GM18909 (cell line): ENCODE data around the gene PCDHGC4.
A peak's percentile ranks its signal among the peaks of the same experiment; 100 is the strongest.

ENCODE experiments used
- ATAC-seq: cut with Tn5 transposase; IDR thresholded peaks from one replicate; pipeline ENCODE4 v1.9.1; 2021; ENCODE audit warnings: mild to moderate bottlenecking; ENCODE audit not compliant: unreplicated experiment, poor library complexity

The PCDHGC4 gene

DNA sequence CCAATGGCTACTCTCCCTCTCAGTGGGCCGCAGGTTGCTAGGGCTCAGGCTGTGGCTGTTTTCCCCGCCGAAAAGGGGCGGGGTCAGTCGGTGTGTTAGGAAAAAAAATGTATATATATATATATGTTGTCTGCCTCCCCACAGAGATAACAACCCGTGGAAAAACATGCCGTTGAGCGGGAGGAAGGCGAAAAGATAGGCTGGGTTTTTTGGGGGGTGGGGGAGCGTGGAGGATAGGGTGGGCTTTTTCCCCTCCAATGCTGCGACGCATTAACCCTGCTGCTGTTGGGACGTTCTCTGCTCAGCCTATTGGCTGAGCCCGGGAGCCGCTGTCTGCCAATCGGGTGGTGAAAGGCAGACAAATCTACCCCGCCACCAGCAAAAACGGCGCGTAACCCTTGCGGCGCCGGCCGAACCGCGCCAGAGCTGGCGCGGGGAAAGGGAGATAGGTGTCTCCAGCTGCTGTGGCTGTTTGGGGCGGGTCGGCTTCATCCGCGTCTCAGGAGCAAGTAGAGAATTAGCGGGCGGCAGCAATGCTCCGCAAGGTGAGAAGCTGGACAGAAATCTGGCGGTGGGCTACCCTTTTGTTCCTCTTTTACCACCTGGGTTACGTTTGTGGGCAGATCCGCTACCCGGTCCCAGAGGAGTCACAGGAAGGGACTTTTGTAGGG is at the start of gene PCDHGC4:
Gene PCDHGC4 (plus strand): TSS at position 390 of the 671 bp plus-strand sequence. CDS start 144 bp downstream, at position 534.
- ATAC-seq: no peak

DNA sequence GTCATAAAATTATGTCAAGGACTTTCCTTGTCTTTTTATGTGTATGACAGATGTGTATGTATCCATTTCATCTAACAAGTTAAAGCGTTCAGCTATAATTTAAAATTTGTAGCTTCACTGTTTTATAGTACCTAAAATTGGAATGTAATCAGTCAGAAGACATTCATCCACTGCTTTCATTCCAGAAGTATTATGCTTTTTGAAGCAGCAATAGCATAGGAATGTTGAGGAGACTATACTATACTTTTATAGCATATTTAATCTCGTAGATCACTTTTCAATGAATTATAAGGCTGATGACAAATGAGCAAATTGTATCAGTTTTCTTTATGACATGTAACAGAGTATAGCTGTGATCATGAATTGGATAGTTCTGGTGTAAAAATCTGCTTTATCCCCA is 47.6 kb upstream of the PCDHGC4 start:
- ATAC-seq: no peak

DNA sequence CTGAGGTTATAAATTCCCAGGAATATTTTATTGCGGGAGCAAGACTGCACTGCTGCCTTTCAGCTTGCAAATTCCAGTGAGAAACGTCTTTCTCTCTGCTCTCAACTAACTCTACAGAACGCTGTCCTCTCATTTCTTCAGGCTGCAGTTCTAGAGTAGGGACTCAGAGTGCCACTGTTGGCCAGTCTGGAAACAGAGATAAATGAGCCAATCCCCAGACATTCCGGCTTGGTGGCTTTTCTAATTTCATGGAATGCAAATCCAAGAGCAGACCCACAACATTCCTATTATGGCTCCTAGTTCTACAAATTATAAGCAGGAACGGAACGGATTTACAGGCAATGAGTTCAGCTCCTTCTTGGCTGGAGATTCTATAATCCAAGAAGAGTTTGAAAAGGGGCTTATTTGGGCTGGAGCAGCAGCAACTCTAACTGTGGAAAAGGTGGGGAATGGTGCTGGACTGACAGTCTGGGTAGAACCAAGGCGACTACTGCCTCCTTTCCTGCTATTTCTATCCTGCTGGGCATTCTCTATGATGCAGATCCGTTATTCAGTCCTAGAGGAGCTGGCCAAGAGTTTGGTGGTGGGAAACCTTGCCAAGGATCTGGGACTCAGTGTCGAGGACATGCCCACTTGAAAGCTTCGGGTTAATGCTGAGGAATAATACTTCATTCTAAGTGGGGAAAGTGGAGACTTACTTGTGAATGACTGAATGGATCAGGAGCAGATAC is 45.3 kb upstream of the PCDHGC4 start:
- ATAC-seq: no peak

DNA sequence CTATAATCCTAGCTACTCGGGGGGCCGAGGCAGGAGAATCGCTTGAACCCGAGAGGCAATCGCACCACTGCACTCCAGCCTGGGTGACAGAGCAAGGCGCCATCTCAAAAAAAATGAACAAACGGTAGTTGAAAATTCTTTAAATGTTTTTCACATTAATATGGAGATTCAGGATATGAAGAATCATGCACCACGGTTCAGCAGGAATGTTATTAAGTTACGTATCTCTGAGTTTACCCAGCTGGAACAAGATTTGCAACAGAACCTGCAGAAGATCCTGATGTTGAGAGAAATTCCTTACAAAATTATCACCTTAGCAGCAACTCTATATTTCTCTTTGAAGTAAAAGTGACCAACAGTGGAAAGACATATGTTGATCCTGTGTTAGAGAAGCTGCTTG is 44.5 kb upstream of the PCDHGC4 start:
- no peak for ATAC-seq

DNA sequence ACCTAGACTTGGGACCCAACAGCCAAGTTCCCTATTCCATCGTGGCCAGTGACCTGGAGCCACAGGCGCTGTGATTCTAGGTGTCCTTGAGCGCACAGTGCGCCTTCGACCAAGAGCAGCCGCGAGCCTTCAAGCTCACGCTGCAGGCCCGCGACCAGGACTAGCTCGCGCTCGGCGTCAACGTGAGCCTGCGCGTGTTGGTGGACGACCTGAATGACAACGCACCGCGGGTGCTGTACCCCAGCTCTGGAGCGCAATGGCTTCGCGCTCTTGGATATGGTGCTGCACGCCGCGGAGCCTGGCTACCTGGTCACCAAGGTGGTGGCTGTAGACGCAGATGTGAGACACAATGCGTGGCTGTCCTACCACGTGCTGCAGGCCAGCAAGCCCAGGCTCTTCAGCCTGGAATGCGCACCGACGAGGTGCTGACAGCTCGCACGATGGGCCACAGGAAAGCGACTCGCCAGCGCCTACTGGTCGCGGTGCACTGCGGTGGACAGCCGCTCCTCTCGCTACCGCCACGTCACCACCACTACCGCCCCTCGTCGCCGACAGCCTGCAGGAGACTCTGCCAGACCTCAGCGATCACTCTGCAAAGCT is 43.2 kb upstream of the PCDHGC4 start:
- no peak for ATAC-seq

DNA sequence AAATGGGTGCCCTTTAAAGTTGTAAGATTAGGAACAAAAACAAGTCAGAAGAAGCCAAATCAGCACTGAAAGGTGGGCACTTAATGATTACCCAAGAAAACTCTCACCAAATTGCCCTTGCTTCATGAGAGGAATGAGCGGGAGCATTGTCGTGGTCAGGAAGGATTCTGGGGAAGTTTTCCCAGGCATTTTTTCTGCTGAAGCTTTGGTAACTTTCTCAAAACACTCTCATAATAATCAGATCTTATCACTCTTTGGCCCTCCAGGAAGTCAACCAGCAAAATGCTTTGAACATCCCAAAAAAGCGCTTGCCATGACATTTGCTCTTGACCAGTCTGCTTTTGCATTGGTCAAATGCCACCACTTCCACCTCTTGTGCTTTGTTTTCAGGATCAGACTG is 19.5 kb upstream of the PCDHGC4 start:
- no peak for ATAC-seq

DNA sequence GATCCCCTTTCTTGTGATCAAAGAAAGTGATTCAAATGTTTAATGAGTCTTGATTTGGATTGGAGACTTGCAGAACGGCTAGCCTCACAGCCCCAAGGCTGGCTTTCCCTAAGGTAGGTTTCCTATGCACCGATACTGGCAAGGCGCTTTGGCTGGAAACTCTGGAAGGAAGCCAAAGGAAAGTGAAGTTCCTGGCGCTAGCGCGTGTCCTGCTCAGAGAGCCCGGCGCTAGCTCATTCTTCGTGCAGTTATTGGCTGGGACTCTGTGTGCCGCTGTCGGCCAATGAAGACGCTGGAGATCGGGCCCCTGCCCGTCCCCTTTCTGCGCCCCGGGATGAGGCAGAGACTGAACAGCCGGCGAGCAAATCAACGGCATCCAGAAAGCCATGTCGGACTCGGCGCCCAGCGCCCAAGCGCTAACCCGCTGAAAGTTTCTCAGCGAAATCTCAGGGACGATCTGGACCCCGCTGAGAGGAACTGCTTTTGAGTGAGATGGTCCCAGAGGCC is 9.2 kb upstream of the PCDHGC4 start, which contains the start of gene PCDHGC3:
Gene PCDHGC3 (plus strand): TSS at position 342 of the 507 bp plus-strand sequence. CDS start 151 bp downstream, at position 493.
- ATAC-seq: peak; percentile 98

DNA sequence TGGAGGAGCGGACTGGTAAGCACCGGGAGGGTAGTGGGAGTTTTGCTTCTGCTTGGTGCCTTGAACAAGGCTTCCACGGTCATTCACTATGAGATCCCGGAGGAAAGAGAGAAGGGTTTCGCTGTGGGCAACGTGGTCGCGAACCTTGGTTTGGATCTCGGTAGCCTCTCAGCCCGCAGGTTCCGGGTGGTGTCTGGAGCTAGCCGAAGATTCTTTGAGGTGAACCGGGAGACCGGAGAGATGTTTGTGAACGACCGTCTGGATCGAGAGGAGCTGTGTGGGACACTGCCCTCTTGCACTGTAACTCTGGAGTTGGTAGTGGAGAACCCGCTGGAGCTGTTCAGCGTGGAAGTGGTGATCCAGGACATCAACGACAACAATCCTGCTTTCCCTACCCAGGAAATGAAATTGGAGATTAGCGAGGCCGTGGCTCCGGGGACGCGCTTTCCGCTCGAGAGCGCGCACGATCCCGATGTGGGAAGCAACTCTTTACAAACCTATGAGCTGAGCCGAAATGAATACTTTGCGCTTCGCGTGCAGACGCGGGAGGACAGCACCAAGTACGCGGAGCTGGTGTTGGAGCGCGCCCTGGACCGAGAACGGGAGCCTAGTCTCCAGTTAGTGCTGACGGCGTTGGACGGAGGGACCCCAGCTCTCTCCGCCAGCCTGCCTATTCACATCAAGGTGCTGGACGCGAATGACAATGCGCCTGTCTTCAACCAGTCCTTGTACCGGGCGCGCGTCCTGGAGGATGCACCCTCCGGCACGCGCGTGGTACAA is 8.5 kb upstream of the PCDHGC4 start:
- ATAC-seq: peak; percentile 40

DNA sequence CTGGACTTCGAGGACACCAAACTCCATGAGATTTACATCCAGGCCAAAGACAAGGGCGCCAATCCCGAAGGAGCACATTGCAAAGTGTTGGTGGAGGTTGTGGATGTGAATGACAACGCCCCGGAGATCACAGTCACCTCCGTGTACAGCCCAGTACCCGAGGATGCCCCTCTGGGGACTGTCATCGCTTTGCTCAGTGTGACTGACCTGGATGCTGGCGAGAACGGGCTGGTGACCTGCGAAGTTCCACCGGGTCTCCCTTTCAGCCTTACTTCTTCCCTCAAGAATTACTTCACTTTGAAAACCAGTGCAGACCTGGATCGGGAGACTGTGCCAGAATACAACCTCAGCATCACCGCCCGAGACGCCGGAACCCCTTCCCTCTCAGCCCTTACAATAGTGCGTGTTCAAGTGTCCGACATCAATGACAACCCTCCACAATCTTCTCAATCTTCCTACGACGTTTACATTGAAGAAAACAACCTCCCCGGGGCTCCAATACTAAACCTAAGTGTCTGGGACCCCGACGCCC is 7.7 kb upstream of the PCDHGC4 start:
- ATAC-seq: no peak

DNA sequence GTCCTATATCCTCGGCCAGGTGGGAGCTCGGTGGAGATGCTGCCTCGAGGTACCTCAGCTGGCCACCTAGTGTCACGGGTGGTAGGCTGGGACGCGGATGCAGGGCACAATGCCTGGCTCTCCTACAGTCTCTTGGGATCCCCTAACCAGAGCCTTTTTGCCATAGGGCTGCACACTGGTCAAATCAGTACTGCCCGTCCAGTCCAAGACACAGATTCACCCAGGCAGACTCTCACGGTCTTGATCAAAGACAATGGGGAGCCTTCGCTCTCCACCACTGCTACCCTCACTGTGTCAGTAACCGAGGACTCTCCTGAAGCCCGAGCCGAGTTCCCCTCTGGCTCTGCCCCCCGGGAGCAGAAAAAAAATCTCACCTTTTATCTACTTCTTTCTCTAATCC is 7.0 kb upstream of the PCDHGC4 start:
- no peak for ATAC-seq

DNA sequence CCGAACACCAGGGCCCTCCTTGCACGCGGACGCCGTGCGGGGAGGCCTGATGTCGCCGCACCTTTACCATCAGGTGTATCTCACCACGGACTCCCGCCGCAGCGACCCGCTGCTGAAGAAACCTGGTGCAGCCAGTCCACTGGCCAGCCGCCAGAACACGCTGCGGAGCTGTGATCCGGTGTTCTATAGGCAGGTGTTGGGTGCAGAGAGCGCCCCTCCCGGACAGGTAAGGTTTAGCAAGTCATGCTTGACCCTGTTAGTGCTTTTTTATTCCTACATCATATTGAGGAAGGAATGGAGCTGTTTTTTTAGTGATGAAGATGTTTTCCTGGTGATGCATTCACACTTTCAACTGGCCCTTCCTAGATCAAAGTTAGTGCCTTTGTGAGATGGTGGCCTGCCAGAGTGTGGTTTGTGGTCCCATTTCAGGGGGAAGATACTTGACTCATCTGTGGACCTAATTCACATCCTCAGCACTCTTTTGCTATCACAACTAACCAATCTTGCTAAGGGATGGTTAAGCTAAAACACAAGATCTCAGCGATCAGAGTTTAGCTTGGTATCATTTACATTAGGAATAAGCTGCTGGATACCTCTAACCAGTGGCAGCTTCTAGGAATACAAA is 6.4 kb upstream of the PCDHGC4 start:
- ATAC-seq: no peak

DNA sequence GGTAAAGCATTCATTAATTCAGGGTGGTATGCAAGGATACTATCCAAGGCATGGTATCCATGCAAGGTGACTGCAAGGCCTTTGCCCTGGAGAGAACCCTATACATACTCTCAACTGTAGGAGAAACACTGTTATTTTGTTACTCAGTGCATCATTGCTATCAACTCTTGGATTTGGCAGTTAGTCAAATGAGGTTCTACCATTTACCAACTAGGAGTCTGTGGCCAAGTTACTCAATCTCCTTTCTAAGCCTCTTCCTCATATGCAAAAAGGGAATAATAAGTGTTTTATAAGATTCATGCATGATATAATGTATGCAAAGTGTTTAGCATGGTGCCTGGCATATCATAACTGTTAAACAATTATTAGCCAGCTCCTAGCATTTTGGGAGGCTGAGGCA is 5.1 kb upstream of the PCDHGC4 start:
- ATAC-seq: no peak

DNA sequence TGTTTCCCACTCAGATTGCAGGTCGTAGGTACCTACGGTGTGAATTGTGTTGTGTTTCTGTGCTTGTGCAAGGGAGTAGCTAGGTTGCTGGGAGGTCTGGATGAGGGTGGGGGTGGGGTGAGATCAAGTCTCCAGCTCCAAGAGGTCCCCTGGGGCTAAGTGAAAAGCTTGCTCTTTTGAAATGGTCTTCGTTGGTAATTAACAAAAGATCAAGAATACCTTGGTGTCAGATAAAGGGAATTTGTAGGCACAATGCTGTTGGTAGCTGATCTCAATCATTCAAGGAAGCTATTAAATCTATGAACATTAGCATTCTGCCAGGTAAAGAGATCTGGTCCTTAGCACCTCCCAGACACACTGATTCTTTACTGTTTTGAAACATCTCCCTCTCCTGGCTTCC is 928 bp upstream of the PCDHGC4 start:
- no peak for ATAC-seq

DNA sequence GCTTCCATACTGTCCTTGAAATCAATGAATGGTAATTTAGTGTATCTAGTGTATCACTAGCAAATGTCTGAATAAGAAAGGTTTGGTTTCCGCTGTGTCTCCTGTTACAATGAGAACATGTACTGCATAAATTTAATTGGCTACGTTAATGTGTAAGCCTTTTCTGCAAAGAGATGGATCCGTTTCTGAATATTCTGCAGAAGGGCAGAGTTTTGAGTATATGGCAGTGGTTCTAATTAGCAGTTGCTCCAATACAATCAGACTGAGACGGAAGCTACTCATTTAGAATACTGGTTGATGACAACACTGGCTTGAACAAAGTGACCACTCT is 555 bp upstream of the PCDHGC4 start:
- no peak for ATAC-seq

DNA sequence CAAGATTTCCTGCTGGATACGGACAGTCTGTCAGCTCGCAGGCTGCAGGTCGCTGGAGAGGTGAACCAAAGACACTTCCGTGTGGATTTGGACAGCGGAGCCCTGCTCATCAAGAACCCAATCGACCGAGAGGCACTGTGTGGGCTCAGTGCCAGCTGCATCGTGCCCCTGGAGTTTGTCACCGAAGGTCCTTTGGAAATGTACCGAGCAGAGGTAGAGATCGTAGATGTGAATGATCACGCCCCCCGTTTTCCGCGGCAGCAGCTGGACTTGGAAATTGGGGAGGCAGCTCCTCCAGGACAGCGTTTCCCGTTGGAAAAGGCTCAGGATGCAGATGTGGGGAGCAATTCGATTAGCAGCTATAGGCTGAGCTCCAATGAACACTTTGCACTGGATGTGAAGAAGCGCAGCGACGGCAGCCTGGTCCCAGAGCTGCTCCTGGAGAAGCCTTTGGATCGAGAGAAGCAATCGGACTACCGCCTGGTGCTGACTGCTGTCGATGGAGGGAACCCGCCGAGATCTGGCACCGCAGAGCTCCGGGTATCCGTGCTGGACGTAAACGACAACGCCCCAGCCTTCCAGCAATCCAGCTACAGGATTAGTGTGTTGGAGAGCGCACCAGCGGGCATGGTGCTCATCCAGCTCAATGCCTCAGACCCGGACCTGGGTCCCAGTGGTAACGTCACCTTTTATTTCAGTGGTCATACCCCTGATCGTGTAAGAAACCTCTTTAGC is 658 bp downstream of the PCDHGC4 start:
- ATAC-seq: no peak

DNA sequence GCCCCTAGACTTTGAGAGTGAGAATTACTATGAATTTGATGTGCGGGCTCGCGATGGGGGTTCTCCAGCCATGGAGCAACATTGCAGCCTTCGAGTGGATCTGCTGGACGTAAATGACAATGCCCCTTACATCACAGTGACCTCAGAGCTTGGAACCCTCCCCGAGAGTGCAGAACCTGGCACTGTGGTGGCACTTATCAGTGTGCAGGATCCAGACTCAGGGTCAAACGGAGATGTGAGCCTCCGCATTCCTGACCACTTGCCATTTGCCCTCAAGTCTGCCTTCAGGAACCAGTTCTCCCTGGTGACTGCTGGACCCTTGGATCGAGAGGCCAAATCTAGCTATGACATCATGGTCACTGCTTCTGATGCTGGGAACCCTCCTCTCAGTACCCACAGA is 1.3 kb downstream of the PCDHGC4 start:
- no peak for ATAC-seq

DNA sequence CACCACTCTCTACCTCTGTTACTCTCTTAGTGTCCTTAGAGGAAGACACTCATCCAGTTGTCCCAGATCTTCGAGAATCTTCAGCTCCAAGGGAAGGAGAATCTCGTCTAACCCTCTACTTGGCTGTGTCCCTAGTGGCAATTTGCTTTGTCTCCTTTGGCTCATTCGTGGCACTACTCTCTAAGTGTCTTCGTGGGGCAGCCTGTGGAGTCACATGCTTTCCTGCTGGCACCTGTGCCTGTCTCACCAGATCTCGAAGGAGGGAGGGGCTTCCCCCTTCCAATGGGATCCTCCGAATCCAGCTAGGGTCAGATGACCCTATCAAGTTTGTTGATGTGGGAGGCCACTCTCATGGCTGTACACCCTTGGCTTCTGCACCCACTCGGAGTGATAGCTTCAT is 2.3 kb downstream of the PCDHGC4 start:
- ATAC-seq: no peak

DNA sequence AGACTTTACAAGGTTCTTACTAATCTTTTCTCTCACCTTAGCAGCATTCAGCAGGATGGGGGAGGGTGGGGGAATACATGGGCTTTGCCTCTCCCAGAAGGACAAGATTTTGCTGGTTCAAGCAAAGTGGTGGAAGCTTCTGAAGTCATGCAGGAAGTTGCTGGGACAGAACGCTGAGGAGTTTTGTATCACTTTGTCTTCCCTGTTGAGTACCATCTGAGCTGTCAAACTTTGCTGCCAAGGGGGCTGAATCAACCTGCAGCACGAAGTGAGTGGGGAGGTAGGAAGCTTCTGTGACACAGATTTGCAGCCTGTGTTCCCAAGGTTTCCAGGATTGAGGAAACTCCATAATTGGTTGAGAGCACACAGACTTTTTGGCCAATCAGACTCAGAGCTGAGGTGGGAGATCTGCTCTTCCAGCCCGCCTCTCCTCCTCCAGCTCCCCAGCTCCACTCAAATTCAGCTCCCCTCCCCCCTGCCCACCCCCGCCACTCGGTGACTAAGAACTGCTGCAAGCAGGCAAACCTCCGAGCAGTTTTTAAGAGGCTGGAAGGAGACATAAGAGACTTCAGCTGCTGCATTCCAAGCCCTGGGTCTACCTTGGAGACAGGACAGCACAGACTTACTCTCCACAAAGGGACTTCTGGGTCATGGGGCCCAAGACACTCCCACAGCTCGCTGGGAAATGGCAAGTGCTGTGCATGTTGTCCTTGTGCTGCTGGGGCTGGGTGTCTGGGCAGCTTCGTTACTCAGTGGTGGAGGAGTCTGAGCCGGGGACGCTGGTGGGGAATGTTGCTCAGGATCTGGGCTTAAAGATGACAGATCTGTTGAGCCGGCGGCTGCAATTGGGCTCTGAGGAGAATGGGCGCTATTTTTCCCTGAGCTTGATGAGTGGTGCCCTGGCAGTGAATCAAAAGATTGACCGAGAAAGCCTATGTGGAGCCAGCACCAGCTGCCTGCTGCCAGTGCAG is 4.0 kb downstream of the PCDHGC4 start, which contains the start of gene PCDHGC5:
Gene PCDHGC5 (plus strand): TSS at position 491 of the 971 bp plus-strand sequence. CDS start 160 bp downstream, at position 651.
- ATAC-seq: no peak
